KOPT-K1 (cell line): ENCODE data around the gene LHX6.

Experiments used
- H3K27ac ChIP-seq: fragments of 200-600 bp; sonication (generic); 2 replicates; pipeline ENCODE4 v1.5.1; 2016; ENCODE audit warnings: antibody characterized with exemption, mild to moderate bottlenecking, low read depth, low read length; ENCODE audit not compliant: poor library complexity, severe bottlenecking
- H3K36me3 ChIP-seq: fragments of 200-600 bp; sonication (generic); 2 replicates; pipeline ENCODE4 v1.5.1; 2017; ENCODE audit warnings: antibody characterized with exemption, mild to moderate bottlenecking, low read length, moderate library complexity; ENCODE audit not compliant: insufficient read depth
- H3K9me3 ChIP-seq: fragments of 200-600 bp; sonication (generic); 2 replicates; pipeline ENCODE4 v1.5.1; 2017; ENCODE audit warnings: antibody characterized with exemption, low read length, mild to moderate bottlenecking; ENCODE audit not compliant: insufficient read depth, poor library complexity, severe bottlenecking

LHX6 gene

GRCh38 chr9:122172131-122172530 lies 56.6 kb downstream of the LHX6 start:
- Histone ChIP-seq H3K9me3 (no peaks in the 10 kb centered on the region), H3K36me3 (no peaks in the 10 kb centered on the region), H3K27ac (no peak overlapping the region)

- no peaks in the 10 kb centered on the region for H3K36me3 ChIP-seq
- no peak overlapping the region for H3K27ac ChIP-seq
- no peaks in the 10 kb centered on the region for H3K9me3 ChIP-seq
These were observed 60.4 kb downstream of the LHX6 start for GRCh38 chr9:122168356-122168755.

DNA sequence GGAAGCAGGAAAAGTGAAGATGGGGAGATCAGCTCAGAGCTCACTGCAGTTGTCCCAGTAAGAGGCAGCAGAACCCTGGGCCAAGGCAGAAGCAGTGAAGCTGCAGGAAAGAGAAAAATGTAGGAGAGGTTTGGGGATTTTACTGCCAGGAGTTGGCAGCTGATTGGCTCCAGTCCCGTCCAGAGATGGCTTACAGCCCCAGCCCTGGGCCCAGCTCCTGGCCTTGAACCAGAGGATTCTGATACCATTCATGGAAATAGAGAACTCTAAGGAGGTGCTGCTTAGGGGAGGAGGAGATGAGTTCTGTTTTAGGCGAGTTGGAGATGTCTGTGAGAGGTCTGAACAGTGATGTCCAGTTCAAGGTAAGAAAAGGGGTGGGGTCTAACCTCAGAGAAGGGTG lies 64.5 kb downstream of the LHX6 start:
- Histone ChIP-seq H3K36me3 (no peaks in the 10 kb centered on the region), H3K9me3 (peaks cover 9% of the 10 kb centered on the region), H3K27ac (no peak overlapping the region)

- Histone ChIP-seq H3K36me3 (no peaks in the 10 kb centered on the region), H3K27ac (no peak overlapping the region), H3K9me3 (peaks cover 9% of the 10 kb centered on the region)
These were observed 66.3 kb downstream of the LHX6 start for GRCh38 chr9:122162415-122162814.

GRCh38 chr9:122159925-122160246 lies 68.9 kb downstream of the LHX6 start:
- H3K9me3 ChIP-seq, result peaks cover 9% of the 10 kb centered on the region
- peak overlapping the region; percentile 72 for H3K27ac ChIP-seq
- H3K36me3 ChIP-seq, result no peaks in the 10 kb centered on the region

DNA sequence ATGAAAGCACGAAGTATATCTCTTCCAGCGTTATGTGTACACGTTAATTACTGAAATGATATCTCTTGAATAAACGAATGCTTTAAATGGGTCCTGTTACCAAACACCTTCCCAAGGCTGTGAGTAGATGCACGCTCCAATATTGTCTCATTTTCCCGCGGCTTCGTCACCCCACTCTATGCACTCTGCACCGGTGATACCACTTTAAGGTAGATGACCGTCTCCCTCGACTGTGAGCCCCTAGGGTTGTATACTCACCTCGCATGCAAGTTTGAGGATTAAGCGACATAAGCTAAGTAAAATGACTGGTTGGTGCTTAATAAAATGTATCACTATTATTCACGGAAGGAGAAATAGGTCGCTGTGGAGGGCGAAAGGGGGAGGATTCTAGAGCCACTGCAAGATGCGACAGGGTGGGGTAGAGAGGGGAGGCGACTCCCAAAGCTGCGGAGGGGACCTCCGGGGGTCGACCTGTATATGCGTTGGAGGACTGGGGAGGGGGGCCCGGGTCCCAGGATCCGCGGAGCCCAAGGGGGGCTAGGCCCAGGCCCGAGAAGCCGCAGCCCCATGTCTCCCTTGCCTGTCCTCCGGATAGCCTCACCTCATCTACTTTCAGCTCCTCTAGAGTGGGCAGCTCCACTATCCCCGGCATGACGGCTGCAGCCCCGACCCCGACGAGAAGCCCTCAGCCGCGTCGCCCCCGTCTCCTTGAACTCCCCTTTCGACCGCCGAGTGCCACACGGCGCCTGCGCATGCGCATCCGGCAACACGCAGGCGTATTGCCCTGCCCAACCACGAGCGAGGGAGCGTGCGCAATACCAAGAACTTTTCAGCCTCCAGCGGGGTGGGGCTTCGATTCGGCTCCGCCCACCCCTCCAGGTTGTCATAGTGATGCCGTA lies 69.5 kb downstream of the LHX6 start, which contains the start of the genes MORN5 and NDUFA8:
Gene MORN5 (plus strand): TSS at position 883 of the 899 bp plus-strand sequence. CDS start 65 bp downstream, outside the sequence.
Gene NDUFA8 (minus strand): TSS at position 754 of the 899 bp plus-strand sequence. CDS start 102 bp downstream, at position 652.
- peak within 1 kb of the TSS; percentile 72 for H3K27ac ChIP-seq
- peaks cover 9% of the 10 kb centered on the region for H3K9me3 ChIP-seq
- no peaks in the 10 kb centered on the region for H3K36me3 ChIP-seq

- no peak overlapping the region for H3K27ac ChIP-seq
- peaks cover 9% of the 10 kb centered on the region for H3K9me3 ChIP-seq
- no peaks in the 10 kb centered on the region for H3K36me3 ChIP-seq
These were observed 70.6 kb downstream of the LHX6 start for GRCh38 chr9:122158202-122158601.

- H3K9me3 ChIP-seq, result no peaks in the 10 kb centered on the region
- peaks cover 9% of the 10 kb centered on the region; the same call in 1 of the 2 replicates for H3K36me3 ChIP-seq
- H3K27ac ChIP-seq, result no peak overlapping the region
These were observed 73.0 kb downstream of the LHX6 start for GRCh38 chr9:122155796-122156195.
